Breast epithelium (tissue), 4 donors: ENCODE data around the gene GCNT2. TPM values are rescaled to one million over a fixed set of nuclear protein-coding genes. Genes with fewer than 3 reads are reported as not detected.

ENCODE experiments used
- DNase-seq, 2 donors: peaks; one replicate each; pipeline ENCODE4 v3.0.0-alpha.2; 2019; ENCODE audit warnings: low spot score in 2 of 2
- H3K27ac ChIP-seq, 2 donors: fragments of 200-600 bp; sonication (generic) in 1 of 2; one replicate each; pipeline ENCODE4 v1.5.1; 2016 to 2019; ENCODE audit warnings: mild to moderate bottlenecking in 1 of 2
- H3K27me3 ChIP-seq, 2 donors: fragments of 200-600 bp; sonication (generic) in 1 of 2; one replicate each; pipeline versions ENCODE4 v1.5.1 to v1.6.0; 2017 to 2019; ENCODE audit warnings: control low read depth in 1 of 2, mild to moderate bottlenecking in 1 of 2
- H3K36me3 ChIP-seq: fragments of 200-600 bp; one replicate; pipeline ENCODE4 v1.5.1; 2019
- H3K4me1 ChIP-seq, 2 donors: fragments of 200-600 bp; sonication (generic); one replicate each; pipeline ENCODE4 v1.5.1; 2016 to 2019; ENCODE audit warnings: control low read depth in 1 of 2
- H3K4me3 ChIP-seq, 3 donors: fragments of 200-600 bp; sonication (generic); 1 replicate in 2 of 3; 2 replicates in 1 of 3; pipeline ENCODE4 v1.5.1; 2016 to 2019; ENCODE audit warnings: mild to moderate bottlenecking in 3 of 3, moderate library complexity in 2 of 3
- H3K9me3 ChIP-seq, 2 donors: fragments of 200-600 bp; sonication (generic) in 1 of 2; one replicate each; pipeline ENCODE4 v1.5.1; 2016 to 2019; ENCODE audit warnings: control low read depth in 1 of 2
- CTCF ChIP-seq, 3 donors: fragments of 450-650 bp; IDR thresholded peaks; one replicate each; pipeline ENCODE4 v1.5.1; 2016 to 2017; ENCODE audit warnings: antibody characterized with exemption in 3 of 3, mild to moderate bottlenecking in 3 of 3, moderate library complexity in 3 of 3
- POLR2A ChIP-seq: fragments of 450-650 bp; IDR thresholded peaks from one replicate; pipeline ENCODE4 v1.6.1; 2016; ENCODE audit warnings: antibody characterized with exemption, mild to moderate bottlenecking, moderate library complexity
- POLR2AphosphoS5 ChIP-seq, 3 donors: sonication (generic); formaldehyde crosslinking; IDR thresholded peaks; one replicate each; pipeline ENCODE4 v1.6.1; 2017; ENCODE audit warnings: antibody characterized with exemption in 3 of 3
- intact Hi-C: fragments of 100-400 bp; cut with DNase I; formaldehyde crosslinking; loops from one replicate; pipeline ENCODE4 v1.15.1; 2023; ENCODE audit warnings: low total_unique reads
- total RNA-seq, 3 donors: library from RNA; depleted of rRNA; stranded (reverse); fragments of >200 nt; gene quantifications; one replicate each; pipeline ENCODE4 v1.1.0, GENCODE V29; 2016

The GCNT2 gene
- total RNA-seq, 3 donors from 2014 or later = 1.4 to 22.0 (median 13.4) TPM

- no peaks in the 10 kb centered on the region for H3K4me1 ChIP-seq
Observed at GRCh38 chr6:10603219-10603618, 82.1 kb downstream of the GCNT2 start.

GRCh38 chr6:10609038-10609437 lies 87.9 kb downstream of the GCNT2 start:
- Histone ChIP-seq H3K36me3 (no peaks in the 10 kb centered on the region), H3K4me3 (no peak overlapping the region), H3K27ac (no peak overlapping the region), H3K27me3 (no peaks in the 10 kb centered on the region), H3K4me1 (no peaks in the 10 kb centered on the region), H3K9me3 (no peaks in the 10 kb centered on the region)
- intact Hi-C loops = no loop called here
- TF ChIP-seq POLR2A (no peak), CTCF (IDR thresholded peaks at IDR 0.05) (no peak), POLR2AphosphoS5 (IDR thresholded peaks at IDR 0.05) (no peak)
- DNase-seq = no peak

More at GRCh38 chr6:10603219-10603618, 82.1 kb downstream of the GCNT2 start:
- H3K27me3 ChIP-seq = no peaks in the 10 kb centered on the region
- H3K36me3 ChIP-seq = no peaks in the 10 kb centered on the region
- intact Hi-C loops = no loop called here
- TF ChIP-seq POLR2A (no peak), CTCF (IDR thresholded peaks at IDR 0.05) (no peak), POLR2AphosphoS5 (IDR thresholded peaks at IDR 0.05) (no peak)
- no peaks in the 10 kb centered on the region for H3K9me3 ChIP-seq
- DNase-seq = no peak
- no peak overlapping the region for H3K4me3 ChIP-seq
- H3K27ac ChIP-seq = no peak overlapping the region

- H3K27ac ChIP-seq = no peak overlapping the region
- no peaks in the 10 kb centered on the region for H3K9me3 ChIP-seq
- no peaks in the 10 kb centered on the region for H3K4me1 ChIP-seq
- TF ChIP-seq POLR2A (no peak), CTCF (IDR thresholded peaks at IDR 0.05) (no peak), POLR2AphosphoS5 (IDR thresholded peaks at IDR 0.05) (no peak)
- no peak overlapping the region for H3K4me3 ChIP-seq
- intact Hi-C loops = no loop called here
- DNase-seq = no peak
- H3K27me3 ChIP-seq = no peaks in the 10 kb centered on the region
- no peaks in the 10 kb centered on the region for H3K36me3 ChIP-seq
Observed at GRCh38 chr6:10610289-10610688, 89.1 kb downstream of the GCNT2 start.

- intact Hi-C loops = no loop called here
- DNase-seq = no peak
- Histone ChIP-seq H3K27ac (no peak overlapping the region), H3K36me3 (no peaks in the 10 kb centered on the region), H3K9me3 (no peaks in the 10 kb centered on the region), H3K27me3 (no peaks in the 10 kb centered on the region), H3K4me1 (no peaks in the 10 kb centered on the region), H3K4me3 (no peak overlapping the region)
- no peak for TF ChIP-seq POLR2A
- TF ChIP-seq CTCF (IDR thresholded peaks at IDR 0.05) = no peak
- TF ChIP-seq POLR2AphosphoS5 (IDR thresholded peaks at IDR 0.05) = no peak
Observed at GRCh38 chr6:10612161-10612560, 91.0 kb downstream of the GCNT2 start.

- H3K4me3 ChIP-seq = no peak overlapping the region
- H3K9me3 ChIP-seq = no peaks in the 10 kb centered on the region
- DNase-seq = no peak
- H3K27me3 ChIP-seq = no peaks in the 10 kb centered on the region
- H3K4me1 ChIP-seq = no peaks in the 10 kb centered on the region
- no peaks in the 10 kb centered on the region for H3K36me3 ChIP-seq
- no peak overlapping the region for H3K27ac ChIP-seq
- intact Hi-C loops = no loop called here
- TF ChIP-seq POLR2A (no peak), POLR2AphosphoS5 (IDR thresholded peaks at IDR 0.05) (no peak), CTCF (IDR thresholded peaks at IDR 0.05) (no peak)
Observed at GRCh38 chr6:10613077-10613476, 91.9 kb downstream of the GCNT2 start.
